SU-DHL-6 (cell line): ENCODE data around the gene PDE12.
A peak's percentile ranks its signal among the peaks of the same experiment; 100 is the strongest.

Source experiments
- H2AFZ ChIP-seq: fragments of 200-600 bp; sonication (generic); 2 replicates; pipeline ENCODE4 v1.6.1; 2014; ENCODE audit warnings: low read depth, mild to moderate bottlenecking, moderate library complexity, mixed read lengths, antibody characterized with exemption, low read length; ENCODE audit not compliant: severe bottlenecking
- H3F3A ChIP-seq: fragments of 200-600 bp; shearing (Covaris generic); 2 replicates; pipeline ENCODE4 v1.6.0; 2016; ENCODE audit warnings: antibody characterized with exemption, mild to moderate bottlenecking; ENCODE audit not compliant: insufficient read depth
- H3K27ac ChIP-seq: fragments of 200-600 bp; sonication (generic); 2 replicates; pipeline ENCODE4 v1.5.1; 2016; ENCODE audit warnings: low read depth, mild to moderate bottlenecking, low read length, moderate library complexity, mixed read lengths
- H3K27me3 ChIP-seq: fragments of 200-600 bp; sonication (generic), shearing (Covaris generic); 2 replicates; pipeline ENCODE4 v1.6.0; 2014; ENCODE audit warnings: mild to moderate bottlenecking, low read length
- H3K36me3 ChIP-seq: fragments of 200-600 bp; sonication (generic); 2 replicates; pipeline ENCODE4 v1.6.1; 2014; ENCODE audit warnings: mild to moderate bottlenecking, low read length, mixed read lengths
- H3K4me2 ChIP-seq: fragments of 300-600, 200-600 bp; shearing (Covaris generic), sonication (generic); 2 replicates; pipeline ENCODE4 v1.6.0; 2014; ENCODE audit warnings: low read length, low read depth, mild to moderate bottlenecking; ENCODE audit not compliant: poor library complexity, severe bottlenecking
- H3K4me3 ChIP-seq: fragments of 200-600 bp; sonication (generic); 2 replicates; pipeline ENCODE4 v1.5.1; 2014; ENCODE audit warnings: antibody characterized with exemption, low read length, mild to moderate bottlenecking, mixed read lengths; ENCODE audit not compliant: insufficient read depth, poor library complexity, severe bottlenecking
- H3K79me2 ChIP-seq: fragments of 200-600 bp; sonication (generic); 2 replicates; pipeline ENCODE4 v1.6.1; 2014; ENCODE audit warnings: mild to moderate bottlenecking, low read length, moderate library complexity; ENCODE audit not compliant: insufficient read depth
- H3K9ac ChIP-seq: fragments of 200-600 bp; sonication (generic); 2 replicates; pipeline ENCODE4 v1.7.0; 2014; ENCODE audit warnings: mild to moderate bottlenecking, low read length
- H3K9me2 ChIP-seq: fragments of 200-600 bp; sonication (generic); replicated peaks from 2 replicates; pipeline ENCODE4 v1.6.1; 2014; ENCODE audit warnings: low read length; ENCODE audit not compliant: insufficient read depth
- H3K9me3 ChIP-seq: fragments of 200-600 bp; sonication (generic); 2 replicates; pipeline ENCODE4 v1.6.1; 2014; ENCODE audit warnings: low read length, mixed read lengths; ENCODE audit not compliant: insufficient read depth
- H4K20me1 ChIP-seq: fragments of 200-600 bp; sonication (generic); 2 replicates; pipeline ENCODE4 v1.6.1; 2014; ENCODE audit warnings: low read depth, mild to moderate bottlenecking, antibody characterized with exemption, low read length, moderate library complexity, mixed read lengths
- EZH2phosphoT487 ChIP-seq: fragments of 200-600 bp; sonication (generic), shearing (Covaris generic); conservative IDR thresholded peaks from 2 replicates; pipeline ENCODE4 v1.6.1; 2018; ENCODE audit warnings: mild to moderate bottlenecking, antibody characterized with exemption, low read length, moderate library complexity, mixed read lengths
- TF ChIP-seq, protein P1 (sequence below): fragments of 200-600 bp; sonication (generic); IDR thresholded peaks from one replicate; pipeline ENCODE4 v1.5.1; 2017; ENCODE audit warnings: antibody characterized with exemption, mild to moderate bottlenecking, low read length, moderate library complexity; ENCODE audit not compliant: insufficient read depth, poor library complexity, severe bottlenecking

Gene PDE12, protein sequence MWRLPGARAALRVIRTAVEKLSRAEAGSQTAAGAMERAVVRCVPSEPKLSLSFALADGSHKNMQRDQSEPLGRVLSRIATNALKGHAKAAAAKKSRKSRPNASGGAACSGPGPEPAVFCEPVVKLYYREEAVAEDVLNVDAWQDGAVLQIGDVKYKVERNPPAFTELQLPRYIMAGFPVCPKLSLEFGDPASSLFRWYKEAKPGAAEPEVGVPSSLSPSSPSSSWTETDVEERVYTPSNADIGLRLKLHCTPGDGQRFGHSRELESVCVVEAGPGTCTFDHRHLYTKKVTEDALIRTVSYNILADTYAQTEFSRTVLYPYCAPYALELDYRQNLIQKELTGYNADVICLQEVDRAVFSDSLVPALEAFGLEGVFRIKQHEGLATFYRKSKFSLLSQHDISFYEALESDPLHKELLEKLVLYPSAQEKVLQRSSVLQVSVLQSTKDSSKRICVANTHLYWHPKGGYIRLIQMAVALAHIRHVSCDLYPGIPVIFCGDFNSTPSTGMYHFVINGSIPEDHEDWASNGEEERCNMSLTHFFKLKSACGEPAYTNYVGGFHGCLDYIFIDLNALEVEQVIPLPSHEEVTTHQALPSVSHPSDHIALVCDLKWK

DNA sequence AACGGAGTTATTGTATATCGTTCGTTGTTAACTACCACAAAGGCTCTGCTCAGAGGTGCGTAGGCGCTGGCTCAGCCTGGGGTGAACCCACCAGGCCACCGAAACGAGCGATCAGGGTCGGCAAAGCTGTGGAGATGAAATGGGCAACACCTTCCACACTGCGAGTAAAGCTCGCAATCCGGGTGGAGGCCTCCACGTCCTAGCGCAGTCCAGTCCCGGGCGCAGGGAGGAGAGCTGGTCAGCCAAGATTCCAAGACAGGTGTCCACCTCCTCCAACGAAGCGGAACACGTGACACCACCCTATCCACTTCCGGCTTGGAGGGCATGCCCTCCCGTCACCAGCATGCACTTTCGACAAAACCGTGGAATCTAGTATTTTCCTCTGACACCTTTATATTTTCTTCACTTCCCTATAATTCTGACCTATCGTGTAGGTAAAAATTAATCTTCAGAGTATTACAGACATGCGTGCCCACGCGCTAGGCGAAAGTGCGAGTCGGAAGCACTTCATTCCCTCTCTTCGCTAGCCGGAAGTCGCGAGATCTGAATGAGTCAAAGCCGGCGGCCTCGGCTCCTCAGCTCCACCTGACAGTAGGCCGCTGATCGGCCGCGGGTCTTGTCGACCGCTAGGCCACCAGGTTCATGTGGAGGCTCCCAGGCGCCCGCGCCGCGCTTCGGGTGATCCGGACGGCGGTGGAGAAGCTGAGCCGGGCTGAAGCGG, at the start of gene PDE12:
TSS of gene PDE12 (plus strand) at position 537 of the 721 bp plus-strand sequence. CDS start at position 643, 106 bp downstream.
- Histone ChIP-seq H3K9me2 (no peaks in the 10 kb centered on the region), H4K20me1 (peaks cover 4% of the 10 kb centered on the region; the same call in 1 of the 2 replicates), H3K36me3 (peaks cover 12% of the 10 kb centered on the region), H3K27me3 (no peaks in the 10 kb centered on the region), H3K4me2 (peak within 1 kb of the TSS; percentile 89), H3K9me3 (no peaks in the 10 kb centered on the region), H3K4me3 (peak within 1 kb of the TSS; percentile 81), H3K79me2 (peaks cover 46% of the 10 kb centered on the region), H3K9ac (peak within 1 kb of the TSS; percentile 84), H3F3A (peaks cover under 1% of the 10 kb centered on the region; the same call in 1 of the 2 replicates), H2AFZ (peak within 1 kb of the TSS; percentile 80), H3K27ac (peak within 1 kb of the TSS; percentile 83)
- TF ChIP-seq, protein P1, sequence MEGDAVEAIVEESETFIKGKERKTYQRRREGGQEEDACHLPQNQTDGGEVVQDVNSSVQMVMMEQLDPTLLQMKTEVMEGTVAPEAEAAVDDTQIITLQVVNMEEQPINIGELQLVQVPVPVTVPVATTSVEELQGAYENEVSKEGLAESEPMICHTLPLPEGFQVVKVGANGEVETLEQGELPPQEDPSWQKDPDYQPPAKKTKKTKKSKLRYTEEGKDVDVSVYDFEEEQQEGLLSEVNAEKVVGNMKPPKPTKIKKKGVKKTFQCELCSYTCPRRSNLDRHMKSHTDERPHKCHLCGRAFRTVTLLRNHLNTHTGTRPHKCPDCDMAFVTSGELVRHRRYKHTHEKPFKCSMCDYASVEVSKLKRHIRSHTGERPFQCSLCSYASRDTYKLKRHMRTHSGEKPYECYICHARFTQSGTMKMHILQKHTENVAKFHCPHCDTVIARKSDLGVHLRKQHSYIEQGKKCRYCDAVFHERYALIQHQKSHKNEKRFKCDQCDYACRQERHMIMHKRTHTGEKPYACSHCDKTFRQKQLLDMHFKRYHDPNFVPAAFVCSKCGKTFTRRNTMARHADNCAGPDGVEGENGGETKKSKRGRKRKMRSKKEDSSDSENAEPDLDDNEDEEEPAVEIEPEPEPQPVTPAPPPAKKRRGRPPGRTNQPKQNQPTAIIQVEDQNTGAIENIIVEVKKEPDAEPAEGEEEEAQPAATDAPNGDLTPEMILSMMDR: no peak
- TF ChIP-seq EZH2phosphoT487: no peak

DNA sequence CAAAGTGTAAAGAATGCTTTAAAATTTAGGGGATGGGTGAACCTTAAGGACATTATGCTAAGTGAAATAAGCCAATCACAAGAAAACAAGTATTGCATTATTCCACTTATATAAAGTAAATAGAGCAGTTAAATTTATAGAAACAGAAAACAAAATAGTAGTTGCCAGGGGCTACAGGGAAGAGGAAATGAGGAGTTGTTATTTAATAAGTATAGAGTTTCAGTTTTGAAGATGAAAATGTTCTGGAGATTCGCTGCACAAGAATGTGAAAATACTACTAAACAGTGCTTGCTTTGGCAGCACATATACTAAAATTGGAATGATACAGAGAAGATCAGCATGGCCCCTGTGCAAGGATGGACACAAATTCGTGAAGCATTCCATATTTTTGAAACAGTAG, 43.9 kb upstream of the PDE12 start:
- Histone ChIP-seq H3K9ac (no peak overlapping the region), H3K27me3 (no peaks in the 10 kb centered on the region), H3K27ac (no peak overlapping the region), H3K36me3 (no peaks in the 10 kb centered on the region), H3F3A (no peaks in the 10 kb centered on the region), H2AFZ (no peak overlapping the region), H3K4me2 (no peak overlapping the region), H4K20me1 (no peaks in the 10 kb centered on the region), H3K9me3 (no peaks in the 10 kb centered on the region), H3K9me2 (no peaks in the 10 kb centered on the region), H3K4me3 (no peak overlapping the region), H3K79me2 (no peaks in the 10 kb centered on the region)
- TF ChIP-seq, protein P1: no peak
- TF ChIP-seq EZH2phosphoT487: no peak

DNA sequence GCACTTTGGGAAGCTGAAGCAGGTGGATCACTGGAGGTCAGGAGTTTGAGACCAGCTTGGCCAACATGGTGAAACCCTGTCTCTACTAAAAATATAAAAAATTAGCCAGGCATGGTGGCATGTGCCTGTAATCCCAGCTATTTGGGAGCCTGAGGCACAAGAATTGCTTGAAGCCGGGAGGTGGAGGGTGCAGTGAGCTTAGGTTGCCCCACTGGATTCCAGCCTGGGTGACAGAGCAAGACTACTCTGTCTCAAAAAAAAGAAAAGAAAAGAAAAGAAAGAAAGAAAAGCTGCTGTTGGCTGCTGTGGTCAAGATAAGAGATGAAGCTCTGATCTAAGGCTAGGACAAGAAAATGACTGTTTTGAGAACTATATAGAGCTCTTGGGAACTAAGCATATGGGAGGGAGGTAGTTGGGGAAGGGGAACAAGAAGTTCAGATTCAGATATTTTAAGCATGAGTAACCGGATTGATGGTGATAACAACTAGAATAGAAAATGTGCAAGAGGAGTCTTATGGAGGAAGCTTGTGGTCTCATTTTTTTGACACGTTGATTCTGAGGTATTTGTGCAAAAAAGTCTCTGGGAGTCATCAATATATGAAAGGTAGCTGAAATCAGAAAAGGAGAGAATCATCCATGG, 37.7 kb upstream of the PDE12 start:
- Histone ChIP-seq H3K27me3 (no peaks in the 10 kb centered on the region), H3K4me2 (no peak overlapping the region), H3K9me2 (no peaks in the 10 kb centered on the region), H3F3A (no peaks in the 10 kb centered on the region), H3K9ac (no peak overlapping the region), H3K4me3 (no peak overlapping the region), H3K9me3 (no peaks in the 10 kb centered on the region), H3K36me3 (no peaks in the 10 kb centered on the region), H4K20me1 (no peaks in the 10 kb centered on the region), H3K27ac (no peak overlapping the region), H2AFZ (no peak overlapping the region), H3K79me2 (no peaks in the 10 kb centered on the region)
- TF ChIP-seq, protein P1: no peak
- no peak for TF ChIP-seq EZH2phosphoT487
